ENCODE data around the gene PRKRIP1. TPM values are rescaled to one million over a fixed set of nuclear protein-coding genes. Genes with fewer than 3 reads are reported as not detected.

Gene PRKRIP1
- total RNA-seq, 1 donor from 2014 or later, result 44.8 TPM

DNA sequence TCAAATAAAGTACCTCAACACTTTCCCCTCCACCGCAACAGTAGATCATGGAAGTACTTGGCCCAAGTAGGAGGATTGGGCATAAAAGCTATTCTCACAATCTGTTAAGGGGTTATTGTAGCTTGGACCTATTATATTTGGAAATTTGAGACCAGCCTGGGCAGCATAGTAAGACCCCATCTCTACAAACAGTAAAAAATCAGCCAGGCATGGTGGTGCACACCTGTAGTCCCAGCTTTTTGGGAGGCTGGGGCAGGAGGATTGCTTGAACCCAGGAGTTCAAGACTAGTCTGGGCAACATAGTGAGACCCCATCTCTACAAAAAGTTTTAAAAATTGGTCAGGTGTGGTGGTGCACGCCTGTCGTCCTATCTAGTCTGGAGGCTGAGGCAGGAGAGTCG lies 13.2 kb downstream of the PRKRIP1 start:
- Mint-ChIP-seq H3K27ac (no peak overlapping the region), H3K27me3 (no peaks in the 10 kb centered on the region), H3K36me3 (ENCODE audit: insufficient read depth) (peaks cover 61% of the 10 kb centered on the region), H3K4me3 (ENCODE audit: low read depth) (no peak overlapping the region), H3K9me3 (ENCODE audit: low read depth) (peaks cover 7% of the 10 kb centered on the region), H3K4me1 (ENCODE audit: low read depth) (no peaks in the 10 kb centered on the region)
- TF ChIP-seq, protein P1, sequence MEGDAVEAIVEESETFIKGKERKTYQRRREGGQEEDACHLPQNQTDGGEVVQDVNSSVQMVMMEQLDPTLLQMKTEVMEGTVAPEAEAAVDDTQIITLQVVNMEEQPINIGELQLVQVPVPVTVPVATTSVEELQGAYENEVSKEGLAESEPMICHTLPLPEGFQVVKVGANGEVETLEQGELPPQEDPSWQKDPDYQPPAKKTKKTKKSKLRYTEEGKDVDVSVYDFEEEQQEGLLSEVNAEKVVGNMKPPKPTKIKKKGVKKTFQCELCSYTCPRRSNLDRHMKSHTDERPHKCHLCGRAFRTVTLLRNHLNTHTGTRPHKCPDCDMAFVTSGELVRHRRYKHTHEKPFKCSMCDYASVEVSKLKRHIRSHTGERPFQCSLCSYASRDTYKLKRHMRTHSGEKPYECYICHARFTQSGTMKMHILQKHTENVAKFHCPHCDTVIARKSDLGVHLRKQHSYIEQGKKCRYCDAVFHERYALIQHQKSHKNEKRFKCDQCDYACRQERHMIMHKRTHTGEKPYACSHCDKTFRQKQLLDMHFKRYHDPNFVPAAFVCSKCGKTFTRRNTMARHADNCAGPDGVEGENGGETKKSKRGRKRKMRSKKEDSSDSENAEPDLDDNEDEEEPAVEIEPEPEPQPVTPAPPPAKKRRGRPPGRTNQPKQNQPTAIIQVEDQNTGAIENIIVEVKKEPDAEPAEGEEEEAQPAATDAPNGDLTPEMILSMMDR (IDR thresholded peaks at IDR 0.05; ENCODE audit: unreplicated experiment), result no peak
- no peak for DNase-seq (ENCODE audit: low spot score, unreplicated experiment)

DNA sequence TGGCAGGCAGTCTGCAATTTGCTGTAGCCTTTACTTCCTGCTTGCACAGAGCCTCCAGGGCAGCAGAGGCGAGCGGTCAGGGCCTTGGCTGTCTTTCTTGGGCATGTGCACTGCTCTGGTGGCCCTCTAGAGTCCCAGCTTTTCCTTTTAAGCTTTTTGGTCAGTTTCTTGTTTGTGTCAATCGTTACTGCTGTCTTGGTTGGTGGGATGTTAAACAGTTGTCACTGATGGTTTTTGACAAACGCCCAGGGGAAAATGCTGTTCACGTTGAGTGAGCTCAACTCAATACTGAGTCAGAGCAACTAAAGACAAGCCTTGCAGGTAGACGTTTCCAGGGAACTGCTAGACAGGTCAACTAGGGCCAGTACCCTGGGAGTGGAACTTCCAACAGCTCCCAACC lies 14.0 kb downstream of the PRKRIP1 start:
- Mint-ChIP-seq H3K9me3 (ENCODE audit: low read depth) (peaks cover 7% of the 10 kb centered on the region), H3K27ac (no peak overlapping the region), H3K27me3 (no peaks in the 10 kb centered on the region), H3K4me1 (ENCODE audit: low read depth) (no peaks in the 10 kb centered on the region), H3K36me3 (ENCODE audit: insufficient read depth) (peaks cover 57% of the 10 kb centered on the region), H3K4me3 (ENCODE audit: low read depth) (no peak overlapping the region)
- no peak for DNase-seq (ENCODE audit: low spot score, unreplicated experiment)
- TF ChIP-seq, protein P1 (IDR thresholded peaks at IDR 0.05; ENCODE audit: unreplicated experiment), result no peak

DNA sequence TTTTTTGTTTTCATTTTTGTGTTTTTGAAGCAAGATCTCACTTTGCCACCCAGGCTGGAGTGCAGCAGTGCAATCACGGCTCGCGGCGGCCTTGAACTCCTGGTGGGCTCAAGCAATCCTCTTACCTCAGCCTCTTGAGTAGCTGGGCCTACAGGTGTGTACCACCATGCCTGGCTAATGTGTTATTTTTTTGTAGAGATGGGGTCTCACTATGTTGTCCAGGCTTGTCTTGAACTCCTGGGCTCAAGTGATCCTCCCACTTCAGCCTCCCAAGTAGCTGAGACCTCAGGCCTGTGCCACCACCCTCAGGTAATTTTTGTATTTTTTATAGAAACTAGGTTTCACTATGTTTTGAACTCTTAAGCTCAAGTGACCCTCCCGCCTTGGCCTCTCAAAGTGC lies 14.8 kb downstream of the PRKRIP1 start:
- no peak for DNase-seq (ENCODE audit: low spot score, unreplicated experiment)
- Mint-ChIP-seq H3K27ac (no peak overlapping the region), H3K4me3 (ENCODE audit: low read depth) (no peak overlapping the region), H3K4me1 (ENCODE audit: low read depth) (no peaks in the 10 kb centered on the region), H3K27me3 (no peaks in the 10 kb centered on the region), H3K36me3 (ENCODE audit: insufficient read depth) (peaks cover 57% of the 10 kb centered on the region), H3K9me3 (ENCODE audit: low read depth) (peaks cover 7% of the 10 kb centered on the region)
- TF ChIP-seq, protein P1 (IDR thresholded peaks at IDR 0.05; ENCODE audit: unreplicated experiment), result no peak

DNA sequence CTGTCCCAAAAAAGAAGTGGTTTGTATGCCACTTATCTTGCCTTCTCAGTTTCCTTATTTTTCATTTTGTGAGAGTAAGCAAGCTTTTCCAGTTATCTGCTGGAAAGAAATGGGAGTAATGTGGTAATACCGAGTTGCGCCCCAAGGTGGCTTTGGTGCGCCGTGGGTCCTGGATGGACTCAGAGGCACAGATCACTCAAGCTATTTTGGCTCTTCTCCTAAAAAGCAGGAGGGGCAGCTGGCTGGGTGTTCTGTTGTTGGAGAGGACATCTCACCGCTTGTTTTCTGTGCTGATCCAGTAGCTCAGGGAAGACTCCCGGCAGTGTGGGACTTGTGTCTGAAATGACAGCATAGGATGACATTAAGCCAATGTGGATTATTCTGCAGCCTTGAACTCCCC lies 16.4 kb downstream of the PRKRIP1 start:
- TF ChIP-seq, protein P1 (IDR thresholded peaks at IDR 0.05; ENCODE audit: unreplicated experiment), result peak; percentile 42
- no peaks in the 10 kb centered on the region for H3K4me1 Mint-ChIP-seq (ENCODE audit: low read depth)
- peaks cover 7% of the 10 kb centered on the region for H3K9me3 Mint-ChIP-seq (ENCODE audit: low read depth)
- H3K36me3 Mint-ChIP-seq (ENCODE audit: insufficient read depth), result peaks cover 58% of the 10 kb centered on the region
- H3K4me3 Mint-ChIP-seq (ENCODE audit: low read depth), result no peak overlapping the region
- no peak overlapping the region for H3K27ac Mint-ChIP-seq
- DNase-seq (ENCODE audit: low spot score, unreplicated experiment), result no peak
- no peaks in the 10 kb centered on the region for H3K27me3 Mint-ChIP-seq

DNA sequence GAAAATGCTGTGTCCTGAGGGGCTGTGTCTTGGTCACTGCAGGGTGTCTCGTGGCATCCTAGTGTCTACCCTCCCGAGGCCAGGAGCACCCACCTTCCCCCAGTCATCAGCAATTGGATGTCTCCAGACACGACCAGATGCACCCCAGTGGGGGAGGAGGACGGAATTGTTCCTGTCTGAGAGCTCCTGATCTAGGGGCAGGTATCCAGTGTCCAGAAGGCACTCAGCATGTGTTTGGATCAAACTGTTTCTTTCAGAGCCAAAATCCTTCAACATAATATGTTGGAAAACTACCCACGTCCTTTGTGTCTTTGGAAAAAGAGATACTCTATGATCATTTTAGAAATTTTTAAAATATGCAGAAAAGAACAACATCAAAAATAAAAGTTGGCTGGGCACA lies 16.9 kb downstream of the PRKRIP1 start:
- H3K27ac Mint-ChIP-seq, result no peak overlapping the region
- H3K36me3 Mint-ChIP-seq (ENCODE audit: insufficient read depth), result peaks cover 53% of the 10 kb centered on the region
- H3K4me3 Mint-ChIP-seq (ENCODE audit: low read depth), result no peak overlapping the region
- H3K4me1 Mint-ChIP-seq (ENCODE audit: low read depth), result no peaks in the 10 kb centered on the region
- no peaks in the 10 kb centered on the region for H3K27me3 Mint-ChIP-seq
- TF ChIP-seq, protein P1 (IDR thresholded peaks at IDR 0.05; ENCODE audit: unreplicated experiment), result no peak
- H3K9me3 Mint-ChIP-seq (ENCODE audit: low read depth), result peaks cover 7% of the 10 kb centered on the region
- DNase-seq (ENCODE audit: low spot score, unreplicated experiment), result no peak
